Loucy (cell line): Measurements from ENCODE around the gene AMBRA1.

Source experiments
- H2AFZ ChIP-seq: fragments of 200-600 bp; sonication (generic); 2 replicates; pipeline ENCODE4 v1.6.0; 2016; ENCODE audit warnings: antibody characterized with exemption, mild to moderate bottlenecking, low read length, moderate library complexity
- H3F3A ChIP-seq: fragments of 200-600 bp; 2 replicates; pipeline ENCODE4 v1.6.0; 2016; ENCODE audit warnings: antibody characterized with exemption, low read depth, mild to moderate bottlenecking
- H3K27me3 ChIP-seq: fragments of 200-600 bp; sonication (generic); 2 replicates; pipeline ENCODE4 v1.6.1; 2014; ENCODE audit warnings: low read length, mild to moderate bottlenecking; ENCODE audit not compliant: insufficient read depth, poor library complexity, severe bottlenecking
- H3K36me3 ChIP-seq: fragments of 200-600 bp; sonication (generic); 2 replicates; pipeline ENCODE4 v1.6.1; 2016; ENCODE audit warnings: low read length; ENCODE audit not compliant: insufficient read depth
- H3K4me1 ChIP-seq: fragments of 200-600 bp; sonication (generic); 2 replicates; pipeline ENCODE4 v1.5.1; 2014; ENCODE audit warnings: low read length, mild to moderate bottlenecking; ENCODE audit not compliant: insufficient read depth, poor library complexity, severe bottlenecking
- H3K4me2 ChIP-seq: fragments of 200-600 bp; sonication (generic); 2 replicates; pipeline ENCODE4 v1.6.0; 2014; ENCODE audit warnings: antibody characterized with exemption, low read length, low read depth, mild to moderate bottlenecking; ENCODE audit not compliant: poor library complexity, severe bottlenecking
- H3K4me3 ChIP-seq: fragments of 200-600 bp; sonication (generic); 2 replicates; pipeline ENCODE4 v1.5.1; 2014; ENCODE audit warnings: low read length, mild to moderate bottlenecking, mixed read lengths; ENCODE audit not compliant: poor library complexity, severe bottlenecking
- H3K79me2 ChIP-seq: fragments of 200-600 bp; sonication (generic); 2 replicates; pipeline ENCODE4 v1.6.1; 2014; ENCODE audit warnings: low read length; ENCODE audit not compliant: insufficient read depth
- H3K9ac ChIP-seq: fragments of 200-600 bp; sonication (generic); 2 replicates; pipeline ENCODE4 v1.6.0; 2014; ENCODE audit warnings: mild to moderate bottlenecking, low read depth, low read length, moderate library complexity; ENCODE audit not compliant: poor library complexity, severe bottlenecking
- H3K9me2 ChIP-seq: fragments of 200-600 bp; sonication (generic); replicated peaks from 2 replicates; pipeline ENCODE4 v1.6.1; 2016; ENCODE audit warnings: low read depth, low read length, mixed read lengths
- H3K9me3 ChIP-seq: fragments of 200-600 bp; sonication (generic); 2 replicates; pipeline ENCODE4 v1.6.1; 2014; ENCODE audit warnings: mild to moderate bottlenecking, antibody characterized with exemption, low read length, low read depth; ENCODE audit not compliant: insufficient read depth
- H4K20me1 ChIP-seq: fragments of 200-600 bp; sonication (generic); 2 replicates; pipeline ENCODE4 v1.6.0; 2014; ENCODE audit warnings: antibody characterized with exemption, low read length, mild to moderate bottlenecking; ENCODE audit not compliant: insufficient read depth, poor library complexity, severe bottlenecking
- EZH2phosphoT487 ChIP-seq: fragments of 200-600 bp; IDR thresholded peaks from 2 replicates; pipeline ENCODE4 v1.6.1; 2018; ENCODE audit warnings: antibody characterized with exemption, mild to moderate bottlenecking, moderate library complexity, borderline replicate concordance
- TF ChIP-seq, protein P1 (sequence below): fragments of 200-600 bp; sonication (generic); conservative IDR thresholded peaks from 2 replicates; pipeline ENCODE4 v1.5.1; 2014; ENCODE audit warnings: mild to moderate bottlenecking, antibody characterized with exemption, low read length

Gene AMBRA1

DNA sequence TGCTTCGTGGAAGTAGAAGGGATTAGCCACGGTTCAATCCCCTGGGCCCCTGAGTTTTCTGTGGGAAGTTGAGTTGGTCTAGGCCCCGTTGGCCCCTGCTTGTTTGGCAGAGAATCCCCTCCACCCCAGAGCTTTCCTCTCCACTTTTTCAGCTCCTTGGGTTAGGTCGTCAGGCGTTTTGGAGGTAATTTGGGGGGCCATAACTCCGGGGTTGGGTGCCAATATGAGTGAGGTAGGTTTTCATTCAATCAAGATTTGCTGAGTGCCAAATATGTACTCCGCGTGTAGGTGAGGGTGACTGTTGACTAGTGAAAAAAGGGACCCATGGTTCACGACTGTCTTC, 24.1 kb upstream of the AMBRA1 start:
- no peak for TF ChIP-seq EZH2phosphoT487
- TF ChIP-seq, protein P1, sequence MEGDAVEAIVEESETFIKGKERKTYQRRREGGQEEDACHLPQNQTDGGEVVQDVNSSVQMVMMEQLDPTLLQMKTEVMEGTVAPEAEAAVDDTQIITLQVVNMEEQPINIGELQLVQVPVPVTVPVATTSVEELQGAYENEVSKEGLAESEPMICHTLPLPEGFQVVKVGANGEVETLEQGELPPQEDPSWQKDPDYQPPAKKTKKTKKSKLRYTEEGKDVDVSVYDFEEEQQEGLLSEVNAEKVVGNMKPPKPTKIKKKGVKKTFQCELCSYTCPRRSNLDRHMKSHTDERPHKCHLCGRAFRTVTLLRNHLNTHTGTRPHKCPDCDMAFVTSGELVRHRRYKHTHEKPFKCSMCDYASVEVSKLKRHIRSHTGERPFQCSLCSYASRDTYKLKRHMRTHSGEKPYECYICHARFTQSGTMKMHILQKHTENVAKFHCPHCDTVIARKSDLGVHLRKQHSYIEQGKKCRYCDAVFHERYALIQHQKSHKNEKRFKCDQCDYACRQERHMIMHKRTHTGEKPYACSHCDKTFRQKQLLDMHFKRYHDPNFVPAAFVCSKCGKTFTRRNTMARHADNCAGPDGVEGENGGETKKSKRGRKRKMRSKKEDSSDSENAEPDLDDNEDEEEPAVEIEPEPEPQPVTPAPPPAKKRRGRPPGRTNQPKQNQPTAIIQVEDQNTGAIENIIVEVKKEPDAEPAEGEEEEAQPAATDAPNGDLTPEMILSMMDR, result no peak
- Histone ChIP-seq H3K4me2 (peak overlapping the region; percentile 97), H3K27me3 (no peaks in the 10 kb centered on the region), H2AFZ (peak overlapping the region; percentile 91; the same call in 1 of the 2 replicates), H3K36me3 (no peaks in the 10 kb centered on the region; the same call in 1 of the 2 replicates), H3K9ac (peak overlapping the region; percentile 73), H3K79me2 (peaks cover 54% of the 10 kb centered on the region), H3K9me3 (no peaks in the 10 kb centered on the region), H3K4me3 (peak overlapping the region; percentile 84), H3F3A (no peaks in the 10 kb centered on the region), H3K4me1 (peaks cover 18% of the 10 kb centered on the region), H4K20me1 (peaks cover 14% of the 10 kb centered on the region), H3K9me2 (no peaks in the 10 kb centered on the region)

DNA sequence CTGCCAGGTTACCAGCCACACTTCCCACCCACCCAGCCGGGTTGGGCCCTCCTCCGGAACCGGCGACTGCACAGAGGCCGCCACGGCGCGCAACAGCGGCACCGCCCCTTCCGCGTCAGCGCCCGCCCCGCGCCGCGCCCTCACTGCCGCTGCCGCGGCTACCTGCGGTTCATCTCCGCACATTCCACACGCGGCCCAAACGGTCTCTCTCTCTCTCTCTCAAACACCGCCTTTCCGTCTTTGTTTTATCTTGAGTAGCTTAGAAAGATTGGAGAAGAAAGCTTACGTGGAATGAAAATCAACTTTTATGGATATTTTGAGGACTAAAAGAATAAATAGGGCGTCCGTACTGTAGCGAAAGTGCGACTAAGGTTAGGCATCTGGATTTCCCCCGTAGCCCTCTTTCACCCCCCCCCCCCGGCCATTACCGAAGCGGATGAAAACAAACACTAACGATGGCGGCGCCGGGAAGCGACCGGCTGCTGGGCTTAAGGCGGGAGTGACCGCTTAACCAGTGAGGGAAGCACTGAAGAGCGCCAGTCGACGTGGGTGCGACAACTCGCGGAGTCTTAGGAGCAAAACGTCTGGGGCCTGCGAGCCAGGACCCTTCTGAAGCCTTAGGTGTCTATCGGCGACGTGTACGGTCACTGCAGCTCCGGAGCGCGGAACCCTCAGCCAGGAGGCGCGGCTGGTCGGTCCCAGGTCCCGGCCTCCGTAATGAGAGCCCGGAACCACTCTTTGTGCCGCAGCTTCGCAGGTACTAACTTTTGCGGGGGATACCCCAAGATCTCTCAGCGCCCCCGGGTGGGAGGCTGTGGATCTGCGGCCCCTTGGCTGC, 23.5 kb upstream of the AMBRA1 start, which contains the start of the genes ATG13 and HARBI1:
Gene ATG13 (plus strand): TSS at position 420 of the 838 bp plus-strand sequence. CDS start 26,739 bp downstream, outside the sequence.
Gene HARBI1 (minus strand): TSS at position 94 of the 838 bp plus-strand sequence. CDS start 990 bp downstream, outside the sequence.
- H3K79me2 ChIP-seq, result peaks cover 48% of the 10 kb centered on the region
- peak within 1 kb of the TSS; percentile 84 for H3K4me3 ChIP-seq
- TF ChIP-seq, protein P1, result peak; percentile 78
- no peak for TF ChIP-seq EZH2phosphoT487
- H3K4me2 ChIP-seq, result peak within 1 kb of the TSS; percentile 97
- H3K27me3 ChIP-seq, result no peaks in the 10 kb centered on the region
- H2AFZ ChIP-seq, result peak within 1 kb of the TSS; percentile 91
- H3K9me3 ChIP-seq, result no peaks in the 10 kb centered on the region
- no peaks in the 10 kb centered on the region for H3K9me2 ChIP-seq
- peak within 1 kb of the TSS; percentile 73 for H3K9ac ChIP-seq
- no peaks in the 10 kb centered on the region; the same call in 1 of the 2 replicates for H3K36me3 ChIP-seq
- no peaks in the 10 kb centered on the region for H3F3A ChIP-seq
- H4K20me1 ChIP-seq, result peaks cover 14% of the 10 kb centered on the region
- peaks cover 18% of the 10 kb centered on the region for H3K4me1 ChIP-seq

DNA sequence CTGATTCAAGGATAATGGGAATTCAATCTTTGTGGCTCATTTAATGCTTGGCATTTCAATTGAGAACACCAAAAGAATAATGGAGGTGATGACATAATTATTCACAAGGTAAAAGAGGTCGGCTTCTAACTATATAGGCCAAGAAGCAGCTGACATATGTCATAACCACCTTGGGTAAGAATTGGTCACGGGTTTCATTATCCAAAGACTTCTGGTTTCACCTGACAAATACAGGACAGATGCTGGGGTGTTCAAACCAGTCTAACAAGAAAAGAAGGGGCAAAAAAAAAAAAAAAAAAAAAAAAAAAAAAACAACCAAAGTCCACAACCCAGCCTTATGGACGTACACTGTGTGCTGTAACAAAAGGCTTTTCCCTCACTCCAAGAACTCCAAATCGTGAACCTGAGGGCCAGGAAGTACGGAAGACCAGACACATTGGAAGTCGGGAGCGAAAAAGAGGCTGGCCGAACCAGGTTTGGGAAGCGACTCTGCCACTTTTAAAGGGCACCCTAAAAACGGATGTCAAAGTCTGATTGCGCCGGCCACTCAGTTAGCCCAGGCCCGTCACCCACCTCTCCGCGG, 22.8 kb upstream of the AMBRA1 start:
- no peaks in the 10 kb centered on the region for H3K27me3 ChIP-seq
- peak overlapping the region; percentile 73 for H3K9ac ChIP-seq
- no peaks in the 10 kb centered on the region; the same call in 1 of the 2 replicates for H3K36me3 ChIP-seq
- H3K9me2 ChIP-seq, result no peaks in the 10 kb centered on the region
- no peaks in the 10 kb centered on the region for H3K9me3 ChIP-seq
- TF ChIP-seq, protein P1, result no peak
- TF ChIP-seq EZH2phosphoT487, result no peak
- peaks cover 25% of the 10 kb centered on the region for H3K4me1 ChIP-seq
- H4K20me1 ChIP-seq, result peaks cover 14% of the 10 kb centered on the region
- no peaks in the 10 kb centered on the region for H3F3A ChIP-seq
- peak overlapping the region; percentile 84 for H3K4me3 ChIP-seq
- H3K79me2 ChIP-seq, result peaks cover 46% of the 10 kb centered on the region
- H3K4me2 ChIP-seq, result peak overlapping the region; percentile 86
- H2AFZ ChIP-seq, result peak overlapping the region; percentile 91
